H9 (cell line): Measurements from ENCODE around the gene SAMHD1. TPM values are rescaled to one million over a fixed set of nuclear protein-coding genes. Genes with fewer than 3 reads are reported as not detected.

Experiments
- DNase-seq: peaks from one replicate; pipeline ENCODE4 v3.0.0-alpha.2; 2017
- H2AFZ ChIP-seq: one replicate; pipeline ENCODE4 v1.6.1; 2013; ENCODE audit warnings: mild to moderate bottlenecking, low read length, control low read depth, moderate library complexity
- H2AK5ac ChIP-seq: 2 replicates; pipeline ENCODE4 v1.6.1; 2013; ENCODE audit warnings: low read length, control low read depth, mixed read lengths; ENCODE audit not compliant: insufficient read length
- H2BK120ac ChIP-seq: one replicate; pipeline ENCODE4 v1.6.1; 2013; ENCODE audit warnings: low read depth, mild to moderate bottlenecking, low read length, control low read depth, inconsistent platforms; ENCODE audit not compliant: poor library complexity, severe bottlenecking
- H2BK12ac ChIP-seq: 2 replicates; pipeline ENCODE4 v1.6.1; 2013; ENCODE audit warnings: low read length, control low read depth, mixed read lengths, low read depth; ENCODE audit not compliant: insufficient read length
- H2BK15ac ChIP-seq: 2 replicates; pipeline ENCODE4 v1.6.1; 2013; ENCODE audit warnings: low read depth, low read length, control low read depth
- H2BK20ac ChIP-seq: one replicate; pipeline ENCODE4 v1.6.1; 2013; ENCODE audit warnings: low read depth, mild to moderate bottlenecking, low read length, control low read depth, inconsistent platforms; ENCODE audit not compliant: poor library complexity, severe bottlenecking
- H2BK5ac ChIP-seq: 2 replicates; pipeline ENCODE4 v1.6.1; 2013; ENCODE audit warnings: low read length, control low read depth, mixed read lengths; ENCODE audit not compliant: insufficient read length
- H3K14ac ChIP-seq: 2 replicates; pipeline ENCODE4 v1.6.1; 2013; ENCODE audit warnings: low read length, control low read depth; ENCODE audit not compliant: insufficient read depth
- H3K18ac ChIP-seq: 2 replicates; pipeline ENCODE4 v1.6.1; 2013; ENCODE audit warnings: low read depth, mild to moderate bottlenecking, mixed read lengths, low read length, control low read depth; ENCODE audit not compliant: insufficient read length
- H3K23ac ChIP-seq: 2 replicates; pipeline ENCODE4 v1.6.1; 2013; ENCODE audit warnings: low read length, control low read depth, mixed read lengths, low read depth; ENCODE audit not compliant: insufficient read length
- H3K23me2 ChIP-seq: 2 replicates; pipeline ENCODE4 v1.6.1; 2013; ENCODE audit warnings: low read depth, mild to moderate bottlenecking, mixed read lengths, low read length, control low read depth; ENCODE audit not compliant: insufficient read length, poor library complexity, severe bottlenecking
- H3K27ac ChIP-seq: 2 replicates; pipeline ENCODE4 v1.5.1; 2013; ENCODE audit warnings: low read length, control low read depth, mixed read lengths, low read depth; ENCODE audit not compliant: insufficient read length
- H3K27me3 ChIP-seq: 2 replicates; pipeline ENCODE4 v1.6.1; 2013; ENCODE audit warnings: low read length, control low read depth, inconsistent platforms; ENCODE audit not compliant: insufficient read depth
- H3K4ac ChIP-seq: 2 replicates; pipeline ENCODE4 v1.6.1; 2013; ENCODE audit warnings: low read depth, mild to moderate bottlenecking, control low read depth, inconsistent platforms, low read length, moderate library complexity
- H3K4me1 ChIP-seq: 2 replicates; pipeline ENCODE4 v1.6.1; 2013; ENCODE audit warnings: low read length, control low read depth, inconsistent platforms; ENCODE audit not compliant: insufficient read depth
- H3K4me2 ChIP-seq: 2 replicates; pipeline ENCODE4 v1.6.1; 2013; ENCODE audit warnings: low read length, control low read depth, mixed read lengths; ENCODE audit not compliant: insufficient read length, insufficient read depth
- H3K56ac ChIP-seq: 2 replicates; pipeline ENCODE4 v1.6.1; 2013; ENCODE audit warnings: low read depth, mild to moderate bottlenecking, mixed read lengths, low read length, control low read depth; ENCODE audit not compliant: insufficient read length
- H3K79me1 ChIP-seq: 2 replicates; pipeline ENCODE4 v1.6.1; 2013; ENCODE audit warnings: low read depth, mild to moderate bottlenecking, moderate library complexity, low read length, control low read depth, inconsistent platforms; ENCODE audit not compliant: insufficient read depth, poor library complexity, severe bottlenecking
- H3K79me2 ChIP-seq: 2 replicates; pipeline ENCODE4 v1.6.1; 2013; ENCODE audit warnings: low read length, control low read depth, inconsistent platforms; ENCODE audit not compliant: insufficient read depth
- H3K9ac ChIP-seq: 2 replicates; pipeline ENCODE4 v1.6.1; 2013; ENCODE audit warnings: low read length, control low read depth, mixed read lengths; ENCODE audit not compliant: insufficient read length; ENCODE audit errors: extremely low read depth
- H3K9me3 ChIP-seq: one replicate; pipeline ENCODE4 v1.6.1; 2013; ENCODE audit warnings: low read depth, low read length, inconsistent platforms; ENCODE audit not compliant: control insufficient read depth
- H3T11ph ChIP-seq: one replicate; pipeline ENCODE4 v1.6.1; 2013; ENCODE audit warnings: mild to moderate bottlenecking, low read length, control low read depth, inconsistent platforms
- H4K20me1 ChIP-seq: one replicate; pipeline ENCODE4 v1.6.1; 2013; ENCODE audit not compliant: control insufficient read depth, insufficient read length, insufficient read depth
- H4K5ac ChIP-seq: 2 replicates; pipeline ENCODE4 v1.6.1; 2013; ENCODE audit warnings: low read depth, mild to moderate bottlenecking, mixed read lengths, low read length, control low read depth; ENCODE audit not compliant: insufficient read length
- H4K8ac ChIP-seq: replicated peaks from 2 replicates; pipeline ENCODE4 v1.6.1; 2013; ENCODE audit warnings: low read length, control low read depth, mixed read lengths, low read depth; ENCODE audit not compliant: insufficient read length
- H4K91ac ChIP-seq: 2 replicates; pipeline ENCODE4 v1.6.1; 2013; ENCODE audit warnings: low read depth, mild to moderate bottlenecking, moderate library complexity, mixed read lengths, low read length, control low read depth; ENCODE audit not compliant: insufficient read length
- H3K27ac Mint-ChIP-seq, 3 experiments: 2 replicates in 2 of 3; 3 replicates in 1 of 3; pipeline ENCODE4 v1.8.0; 2020 to 2021; ENCODE audit warnings: mixed read lengths in 3 of 3, mild to moderate bottlenecking in 1 of 3, moderate library complexity in 1 of 3
- H3K27me3 Mint-ChIP-seq: 2 replicates; pipeline ENCODE4 v1.8.0; 2021; ENCODE audit warnings: low read depth, mild to moderate bottlenecking, moderate library complexity, mixed read lengths
- H3K36me3 Mint-ChIP-seq, 3 experiments: 2 replicates in 2 of 3; 3 replicates in 1 of 3; pipeline ENCODE4 v1.8.0; 2020 to 2021; ENCODE audit warnings: low read depth in 3 of 3, mixed read lengths in 3 of 3; ENCODE audit not compliant: insufficient read depth in 1 of 3
- H3K4me1 Mint-ChIP-seq, 2 experiments: 2 replicates each; pipeline ENCODE4 v1.8.0; 2020; ENCODE audit warnings: mixed read lengths in 2 of 2
- H3K4me3 Mint-ChIP-seq, 2 experiments: 2 replicates in 1 of 2; 3 replicates in 1 of 2; pipeline ENCODE4 v1.8.0; 2020 to 2021; ENCODE audit warnings: mild to moderate bottlenecking in 2 of 2, mixed read lengths in 2 of 2, moderate library complexity in 1 of 2
- H3K9me3 Mint-ChIP-seq, 2 experiments: 2 replicates in 1 of 2; 3 replicates in 1 of 2; pipeline ENCODE4 v1.8.0; 2020; ENCODE audit warnings: mild to moderate bottlenecking in 2 of 2, mixed read lengths in 2 of 2, moderate library complexity in 1 of 2
- CTCF ChIP-seq: fragments of 200-600 bp; sonication (generic); conservative IDR thresholded peaks from 3 replicates; pipeline ENCODE4 v1.8.0; 2021; ENCODE audit warnings: antibody characterized with exemption, mild to moderate bottlenecking
- WGBS: extraction: QIAGEN DNeasy Blood & Tissue Kit; methylation state at CpG from one replicate; pipeline ENCODE4 v1.1.7; 2013; ENCODE audit warnings: missing lambda C conversion rate, low lambda C conversion rate, mixed read lengths; ENCODE audit not compliant: insufficient read length; ENCODE audit errors: extremely low coverage; 5-methylcytosine and 5-hydroxymethylcytosine counted together
- total RNA-seq: library from RNA; stranded (reverse); gene quantifications from 2 replicates; pipeline ENCODE4 v1.2.1, GENCODE V29; 2021

The SAMHD1 gene
- total RNA-seq, 1 experiment from 2014 or later: 53.1 TPM

DNA sequence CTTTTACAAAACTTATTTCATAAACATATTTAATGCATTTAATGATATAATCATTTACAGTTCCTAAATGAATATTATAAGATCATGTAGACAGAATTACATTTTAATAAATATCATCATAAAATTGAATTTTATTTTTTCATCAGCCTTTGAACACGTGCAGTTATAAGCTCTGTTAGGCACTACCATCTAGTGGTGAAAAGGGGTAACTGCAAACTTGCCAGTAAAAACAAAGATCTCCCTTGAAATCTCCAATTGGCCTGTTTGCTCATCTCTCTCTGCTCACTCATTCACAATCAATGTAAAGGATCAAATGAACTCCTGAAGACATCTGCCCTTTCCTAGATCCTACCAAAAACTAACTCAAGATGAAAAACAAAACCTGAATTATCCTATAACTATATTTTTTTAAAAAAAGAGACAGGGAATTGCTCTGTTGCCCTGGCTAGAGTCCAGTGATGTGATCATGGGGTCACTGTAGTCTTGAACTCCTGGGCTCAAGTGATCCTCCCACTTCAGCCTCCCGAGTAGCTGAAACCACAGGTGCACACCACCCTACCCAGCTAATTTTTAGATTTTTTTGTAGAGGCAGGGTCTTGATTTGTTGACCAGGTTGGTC is 31.7 kb downstream of the SAMHD1 start:
- no peak overlapping the region for H4K5ac ChIP-seq
- Mint-ChIP-seq H3K4me1 (peaks cover 6 to 11% of the 10 kb centered on the region in 2 experiments; a peak in 3 of 4 replicates), H3K36me3 (peaks cover 0 to 36% (median 10%) of the 10 kb centered on the region in 3 experiments; a peak in 5 of 7 replicates), H3K9me3 (no peaks in the 10 kb centered on the region), H3K27ac (peak overlapping the region in 1 of 3 experiments; percentile 70; a peak in 2 of 7 replicates), H3K27me3 (no peaks in the 10 kb centered on the region), H3K4me3 (no peak overlapping the region)
- H3K23ac ChIP-seq: no peak overlapping the region
- H3K79me2 ChIP-seq: no peaks in the 10 kb centered on the region
- H3K18ac ChIP-seq: no peak overlapping the region
- no peak overlapping the region for H3T11ph ChIP-seq
- no peak overlapping the region for H2AFZ ChIP-seq
- DNase-seq: no peak
- no peaks in the 10 kb centered on the region for H3K27me3 ChIP-seq
- no peaks in the 10 kb centered on the region for H3K4me1 ChIP-seq
- no peak overlapping the region for H2BK15ac ChIP-seq
- no peak overlapping the region for H3K27ac ChIP-seq
- H2AK5ac ChIP-seq: no peak overlapping the region
- H2BK12ac ChIP-seq: no peak overlapping the region
- no peak overlapping the region for H3K4me2 ChIP-seq
- H3K14ac ChIP-seq: no peak overlapping the region
- H3K4ac ChIP-seq: no peak overlapping the region
- H2BK5ac ChIP-seq: no peak overlapping the region
- no CpG with 5 or more reads among the region's 2 CpGs for WGBS
- H4K20me1 ChIP-seq: no peaks in the 10 kb centered on the region
- TF ChIP-seq CTCF: peak; percentile 95
- H3K23me2 ChIP-seq: no peaks in the 10 kb centered on the region
- no peak overlapping the region for H4K91ac ChIP-seq
- no peak overlapping the region for H2BK120ac ChIP-seq
- H3K79me1 ChIP-seq: no peaks in the 10 kb centered on the region
- H3K56ac ChIP-seq: no peak overlapping the region
- H4K8ac ChIP-seq: no peak overlapping the region
- H3K9me3 ChIP-seq: no peaks in the 10 kb centered on the region
- H2BK20ac ChIP-seq: no peak overlapping the region
- no peak overlapping the region for H3K9ac ChIP-seq
